Panc1 (cell line): ENCODE results near the gene CCDC141. TPM values are rescaled to one million over a fixed set of nuclear protein-coding genes. Genes with fewer than 3 reads are reported as not detected.

Experiments used
- ATAC-seq: fragments of 200-7000 bp; cut with Tn5 transposase; 2 replicates; pipeline ENCODE4 v1.9.1; 2020; ENCODE audit warnings: mild to moderate bottlenecking, moderate library complexity
- BruUV-seq: library from RNA; stranded (reverse); fragments of 400-500 nt; replicated peaks from 2 replicates; lab custom pipeline; 2021; lab: Mats Ljungman, UMichigan
- CTCF ChIA-PET: fragments of 300-600 bp; sonication (Branson Sonifier 250); formaldehyde crosslinking; loops from one replicate; lab custom pipeline; 2022; ENCODE audit warnings: antibody characterized with exemption; lab: Charles Lee
- POLR2A ChIA-PET: fragments of 300-600 bp; sonication (Branson Sonifier 250); formaldehyde crosslinking; loops from one replicate; lab custom pipeline; 2022; ENCODE audit warnings: antibody characterized with exemption; lab: Charles Lee
- DNase-seq: peaks from one replicate; pipeline ENCODE4 v3.0.0-alpha.2; 2010; ENCODE audit warnings: low read depth, low spot score
- H3K27ac ChIP-seq: 2 replicates; pipeline ENCODE4 v1.5.1; 2011; ENCODE audit warnings: mild to moderate bottlenecking, low read length, inconsistent platforms
- H3K27me3 ChIP-seq: fragments of 200-500 bp; sonication (Bioruptor generic); 2 replicates; pipeline ENCODE4 v1.6.0; 2014; ENCODE audit warnings: low read length, inconsistent platforms; ENCODE audit not compliant: control insufficient read depth, insufficient read depth
- H3K36me3 ChIP-seq: fragments of 200-500 bp; sonication (Bioruptor generic); 2 replicates; pipeline ENCODE4 v1.5.1; 2014; ENCODE audit warnings: inconsistent platforms, mild to moderate bottlenecking, low read length, moderate library complexity; ENCODE audit not compliant: control insufficient read depth, insufficient read depth
- H3K4me1 ChIP-seq: 2 replicates; pipeline ENCODE4 v1.5.1; 2011; ENCODE audit warnings: inconsistent platforms, mild to moderate bottlenecking, low read length, moderate library complexity; ENCODE audit not compliant: control insufficient read depth, insufficient read depth
- H3K4me3 ChIP-seq, 2 experiments: 2 replicates each; pipeline ENCODE4 v1.5.1; 2011 to 2012; ENCODE audit warnings: low read depth in 2 of 2, low read length in 2 of 2, mild to moderate bottlenecking in 2 of 2, inconsistent platforms in 1 of 2, moderate library complexity in 1 of 2
- H3K9me3 ChIP-seq: fragments of 200-500 bp; sonication (Bioruptor generic); 2 replicates; pipeline ENCODE4 v1.5.1; 2014; ENCODE audit warnings: low read depth, mild to moderate bottlenecking, inconsistent platforms, low read length, moderate library complexity; ENCODE audit not compliant: control insufficient read depth, insufficient read depth
- CTCF ChIP-seq: fragments of 450-650 bp; IDR thresholded peaks from 2 replicates; pipeline ENCODE4 v1.5.1; 2017; ENCODE audit warnings: mild to moderate bottlenecking
- POLR2AphosphoS5 ChIP-seq: IDR thresholded peaks from 2 replicates; pipeline ENCODE4 v1.6.1; 2012; ENCODE audit warnings: mild to moderate bottlenecking, low read depth, low read length, moderate library complexity
- SIN3A ChIP-seq: IDR thresholded peaks from 2 replicates; pipeline ENCODE4 v1.6.1; 2012; ENCODE audit warnings: low read depth, mild to moderate bottlenecking, low read length, moderate library complexity, borderline replicate concordance; ENCODE audit not compliant: insufficient read depth
- TCF7L2 ChIP-seq: IDR thresholded peaks from 2 replicates; pipeline ENCODE4 v1.6.1; 2011; ENCODE audit warnings: mild to moderate bottlenecking, low read depth, low read length, inconsistent platforms
- in situ Hi-C: cut with HindIII; loops from 2 replicates; pipeline ENCODE4 v1.10.0; 2016; ENCODE audit warnings: low sequenced_read_pairs, low pct_unique_long_range_greater_than_20kb
- intact Hi-C: fragments of 100-400 bp; cut with micrococcal nuclease; formaldehyde crosslinking; loops from one replicate; pipeline ENCODE4 v1.10.0; 2022; ENCODE audit not compliant: unreplicated experiment
- total RNA-seq: library from RNA; stranded (reverse); gene quantifications from one replicate; pipeline ENCODE4 v1.2.1, GENCODE V29; 2021; ENCODE audit not compliant: unreplicated experiment
- TF ChIP-seq, protein P1 (sequence below), 2 experiments: IDR thresholded peaks; 2 replicates each; pipeline ENCODE4 v1.6.1; 2011 to 2012; ENCODE audit warnings: low read depth in 2 of 2, control low read depth in 1 of 2, low read length in 1 of 2, mild to moderate bottlenecking in 1 of 2, moderate library complexity in 1 of 2; ENCODE audit not compliant: insufficient read depth in 1 of 2

Gene CCDC141
- total RNA-seq, 1 experiment from 2014 or later: 0.10 TPM

DNA sequence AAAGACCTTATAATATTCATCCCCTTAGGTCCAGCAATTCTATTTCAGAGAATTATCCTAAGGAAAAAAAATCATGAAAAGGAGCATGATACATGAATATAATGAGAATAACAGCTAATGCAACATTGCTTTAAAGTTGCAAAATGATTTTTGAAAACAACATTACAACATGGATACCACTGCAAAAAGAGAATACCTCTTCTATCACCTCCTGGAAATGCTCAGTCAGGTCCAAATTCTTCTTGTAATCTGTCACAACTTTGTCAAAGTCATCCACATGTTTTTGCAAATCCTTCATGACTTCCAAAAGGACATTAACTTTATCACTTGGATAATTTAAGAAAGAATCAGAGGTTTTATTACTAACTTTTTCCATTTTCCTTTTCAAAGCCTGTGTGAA, 194.8 kb downstream of the CCDC141 start:
- CTCF ChIA-PET: no interaction called here

DNA sequence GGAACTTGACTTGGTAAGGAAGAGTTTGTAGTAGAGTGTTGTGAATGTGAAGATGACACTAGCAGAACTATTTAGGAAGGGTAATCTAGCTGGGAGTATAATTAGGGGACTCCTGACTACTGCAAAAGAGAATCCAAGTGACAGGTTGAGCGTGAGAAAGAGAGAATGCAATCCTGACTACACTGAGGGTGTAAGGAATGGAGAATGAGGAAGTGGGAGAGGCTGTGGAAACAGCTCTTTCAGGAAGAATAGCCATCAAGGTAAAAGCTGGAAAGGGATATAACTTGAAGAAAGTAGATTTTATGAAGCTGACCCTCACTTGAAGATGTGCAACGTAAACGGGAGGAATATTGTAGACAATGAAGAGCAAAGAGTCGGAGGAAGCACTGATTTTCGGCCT, 201.6 kb downstream of the CCDC141 start:
- in situ Hi-C loops: no loop called here

More for the DNA sequence above, 194.8 kb downstream of the CCDC141 start:
- ATAC-seq (no peak), DNase-seq (no peak)
- POLR2A ChIA-PET: no interaction called here
- H3K4me3 ChIP-seq: no peak overlapping the region
- H3K9me3 ChIP-seq: no peaks in the 10 kb centered on the region
- TF ChIP-seq SIN3A: no peak
- TF ChIP-seq TCF7L2: no peak
- no peak for TF ChIP-seq POLR2AphosphoS5
- TF ChIP-seq CTCF: no peak
- TF ChIP-seq, protein P1, sequence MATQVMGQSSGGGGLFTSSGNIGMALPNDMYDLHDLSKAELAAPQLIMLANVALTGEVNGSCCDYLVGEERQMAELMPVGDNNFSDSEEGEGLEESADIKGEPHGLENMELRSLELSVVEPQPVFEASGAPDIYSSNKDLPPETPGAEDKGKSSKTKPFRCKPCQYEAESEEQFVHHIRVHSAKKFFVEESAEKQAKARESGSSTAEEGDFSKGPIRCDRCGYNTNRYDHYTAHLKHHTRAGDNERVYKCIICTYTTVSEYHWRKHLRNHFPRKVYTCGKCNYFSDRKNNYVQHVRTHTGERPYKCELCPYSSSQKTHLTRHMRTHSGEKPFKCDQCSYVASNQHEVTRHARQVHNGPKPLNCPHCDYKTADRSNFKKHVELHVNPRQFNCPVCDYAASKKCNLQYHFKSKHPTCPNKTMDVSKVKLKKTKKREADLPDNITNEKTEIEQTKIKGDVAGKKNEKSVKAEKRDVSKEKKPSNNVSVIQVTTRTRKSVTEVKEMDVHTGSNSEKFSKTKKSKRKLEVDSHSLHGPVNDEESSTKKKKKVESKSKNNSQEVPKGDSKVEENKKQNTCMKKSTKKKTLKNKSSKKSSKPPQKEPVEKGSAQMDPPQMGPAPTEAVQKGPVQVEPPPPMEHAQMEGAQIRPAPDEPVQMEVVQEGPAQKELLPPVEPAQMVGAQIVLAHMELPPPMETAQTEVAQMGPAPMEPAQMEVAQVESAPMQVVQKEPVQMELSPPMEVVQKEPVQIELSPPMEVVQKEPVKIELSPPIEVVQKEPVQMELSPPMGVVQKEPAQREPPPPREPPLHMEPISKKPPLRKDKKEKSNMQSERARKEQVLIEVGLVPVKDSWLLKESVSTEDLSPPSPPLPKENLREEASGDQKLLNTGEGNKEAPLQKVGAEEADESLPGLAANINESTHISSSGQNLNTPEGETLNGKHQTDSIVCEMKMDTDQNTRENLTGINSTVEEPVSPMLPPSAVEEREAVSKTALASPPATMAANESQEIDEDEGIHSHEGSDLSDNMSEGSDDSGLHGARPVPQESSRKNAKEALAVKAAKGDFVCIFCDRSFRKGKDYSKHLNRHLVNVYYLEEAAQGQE (IDR thresholded peaks at IDR 0.05; ENCODE audit: insufficient read depth in 1 of 2, low read depth in 2 of 2, low read length in 1 of 2): no peak
- no peak overlapping the region for H3K27ac ChIP-seq
- H3K36me3 ChIP-seq: no peaks in the 10 kb centered on the region
- intact Hi-C loops: no loop called here
- no peaks in the 10 kb centered on the region for H3K4me1 ChIP-seq
- no TSS peak for BruUV-seq
- in situ Hi-C loops: no loop called here
- no peaks in the 10 kb centered on the region for H3K27me3 ChIP-seq

More for the DNA sequence above, 201.6 kb downstream of the CCDC141 start:
- Histone ChIP-seq H3K9me3 (no peaks in the 10 kb centered on the region), H3K4me1 (no peaks in the 10 kb centered on the region), H3K27me3 (no peaks in the 10 kb centered on the region), H3K27ac (no peak overlapping the region), H3K36me3 (no peaks in the 10 kb centered on the region), H3K4me3 (no peak overlapping the region)
- ChIA-PET CTCF (no interaction called here), POLR2A (no interaction called here)
- no TSS peak for BruUV-seq
- intact Hi-C loops: no loop called here
- ATAC-seq (no peak), DNase-seq (no peak)
- TF ChIP-seq SIN3A (no peak), POLR2AphosphoS5 (no peak), TCF7L2 (no peak), CTCF (no peak)
- TF ChIP-seq, protein P1 (IDR thresholded peaks at IDR 0.05; ENCODE audit: insufficient read depth in 1 of 2, low read depth in 2 of 2, low read length in 1 of 2): no peak
